ENCODE data around the gene USP10.

Gene USP10

DNA sequence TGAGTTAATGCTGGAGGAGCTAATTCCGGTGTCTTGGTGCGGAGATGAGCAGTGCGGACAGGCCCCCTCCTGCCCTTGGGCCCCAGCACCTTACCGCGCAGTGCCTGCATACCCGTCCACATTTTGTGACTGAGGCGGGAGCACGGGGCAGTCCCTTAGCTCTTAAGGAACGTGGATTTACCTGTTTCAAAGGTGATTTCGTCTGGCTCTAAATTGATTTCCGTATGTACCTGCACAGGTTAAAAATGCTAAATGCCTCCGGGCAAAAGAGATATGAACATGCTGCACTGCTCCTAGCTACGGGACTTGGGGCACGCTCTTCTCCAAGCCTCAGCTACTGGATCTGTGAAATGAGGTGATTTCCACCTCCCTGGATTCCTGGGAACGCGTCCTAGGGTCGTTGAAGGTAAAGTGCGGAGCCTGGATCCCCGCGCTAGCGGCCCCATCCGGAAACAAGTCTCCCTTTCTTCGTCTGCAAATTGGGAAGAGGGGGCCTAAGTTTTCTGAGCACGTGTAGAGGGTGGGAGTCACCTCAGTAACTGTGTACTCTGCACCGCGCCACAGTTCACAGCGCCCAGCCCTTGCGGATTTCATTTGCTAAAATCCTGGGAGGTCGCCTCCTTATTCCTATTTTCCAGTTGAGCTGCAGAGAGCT lies 119.3 kb downstream of the USP10 start:
- H3K4me1 ChIP-seq (ENCODE audit: control insufficient read depth, insufficient read depth, low read length, poor library complexity, severe bottlenecking), result peaks cover 5% of the 10 kb centered on the region
- no peak overlapping the region for H3K27ac ChIP-seq (ENCODE audit: low read depth, low read length, severe bottlenecking)
- WGBS, 2 experiments (ENCODE audit: insufficient coverage in 2 of 2), result 58 to 69% methylated on average over 22 to 29 of the region's 29 CpGs
- H3K4me3 ChIP-seq (ENCODE audit: extremely low read depth, insufficient read depth, low read length, poor library complexity, severe bottlenecking), result peak overlapping the region; percentile 35
- H3K36me3 ChIP-seq (ENCODE audit: control insufficient read depth, insufficient read depth, low read length), result no peaks in the 10 kb centered on the region
- no peaks in the 10 kb centered on the region for H3K9me3 ChIP-seq (ENCODE audit: control insufficient read depth, low read length)

DNA sequence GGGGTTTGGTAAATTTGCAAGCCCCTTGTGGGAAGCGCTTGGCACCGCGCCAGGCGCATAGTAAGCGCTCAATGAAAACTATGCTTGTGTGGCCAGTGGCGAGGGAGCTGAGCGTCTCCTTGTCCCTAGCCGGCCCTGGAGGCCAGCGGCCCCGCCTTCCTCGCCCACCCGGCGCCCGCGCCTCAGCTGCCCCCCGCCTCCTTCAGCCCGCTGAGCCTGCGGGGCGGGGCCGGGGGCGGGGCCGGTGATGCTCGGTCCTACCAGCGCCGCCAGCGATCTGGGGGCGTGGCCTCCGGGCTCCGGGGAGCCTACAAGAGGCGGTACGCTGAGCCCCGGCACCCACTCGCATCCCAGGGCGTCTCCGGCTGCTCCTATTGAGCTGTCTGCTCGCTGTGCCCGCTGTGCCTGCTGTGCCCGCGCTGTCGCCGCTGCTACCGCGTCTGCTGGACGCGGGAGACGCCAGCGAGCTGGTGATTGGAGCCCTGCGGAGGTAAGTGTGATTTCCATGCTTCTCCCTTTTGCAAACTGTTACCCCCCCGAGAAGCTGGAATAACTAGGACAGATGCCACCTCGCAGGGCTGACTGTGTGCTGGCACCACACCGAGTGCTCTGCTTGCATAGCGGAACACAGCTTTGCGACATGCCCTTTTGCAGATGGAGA lies 120.0 kb downstream of the USP10 start, which contains the start of gene CRISPLD2:
TSS of gene CRISPLD2 (plus strand) at position 342 of the 661 bp plus-strand sequence. CDS start 18,511 bp downstream, outside the sequence.
- H3K27ac ChIP-seq (ENCODE audit: low read depth, low read length, severe bottlenecking), result no peak within 1 kb of the TSS

DNA sequence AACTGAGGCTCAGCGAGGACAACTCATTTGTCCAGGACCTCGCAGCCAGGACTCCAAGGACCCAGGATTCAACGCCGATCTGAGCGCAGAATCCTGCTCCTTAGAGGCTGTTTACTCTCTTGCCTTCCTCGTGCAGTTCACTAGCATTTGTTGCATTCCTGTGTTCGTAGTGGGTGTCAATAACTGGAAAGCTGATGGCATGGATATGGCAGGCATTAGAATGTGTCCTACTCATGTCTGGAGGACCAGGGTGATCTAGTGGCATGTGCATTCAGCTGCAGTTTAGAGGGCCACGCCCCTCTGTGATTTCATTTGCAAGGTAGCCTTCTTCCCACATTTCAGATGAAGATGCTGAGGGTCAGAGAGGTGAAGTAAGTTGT lies 120.5 kb downstream of the USP10 start:
- H3K9me3 ChIP-seq (ENCODE audit: control insufficient read depth, low read length), result no peaks in the 10 kb centered on the region
- H3K4me3 ChIP-seq (ENCODE audit: extremely low read depth, insufficient read depth, low read length, poor library complexity, severe bottlenecking), result peak overlapping the region; percentile 35
- H3K4me1 ChIP-seq (ENCODE audit: control insufficient read depth, insufficient read depth, low read length, poor library complexity, severe bottlenecking), result peaks cover 5% of the 10 kb centered on the region
- H3K27ac ChIP-seq (ENCODE audit: low read depth, low read length, severe bottlenecking), result no peak overlapping the region
- 62 to 75% methylated on average over 7 of the region's 8 CpGs for WGBS, 2 experiments (ENCODE audit: insufficient coverage in 2 of 2)
- no peaks in the 10 kb centered on the region for H3K36me3 ChIP-seq (ENCODE audit: control insufficient read depth, insufficient read depth, low read length)

More for the DNA sequence above, 120.0 kb downstream of the USP10 start, which contains the start of gene CRISPLD2:
- Histone ChIP-seq H3K4me3 (ENCODE audit: extremely low read depth, insufficient read depth, low read length, poor library complexity, severe bottlenecking) (peak within 1 kb of the TSS; percentile 35), H3K9me3 (ENCODE audit: control insufficient read depth, low read length) (no peaks in the 10 kb centered on the region), H3K4me1 (ENCODE audit: control insufficient read depth, insufficient read depth, low read length, poor library complexity, severe bottlenecking) (peaks cover 5% of the 10 kb centered on the region), H3K36me3 (ENCODE audit: control insufficient read depth, insufficient read depth, low read length) (no peaks in the 10 kb centered on the region)
- WGBS, 2 experiments (ENCODE audit: insufficient coverage in 2 of 2), result 4 to 5% methylated on average over 35 to 49 of the region's 53 CpGs

DNA sequence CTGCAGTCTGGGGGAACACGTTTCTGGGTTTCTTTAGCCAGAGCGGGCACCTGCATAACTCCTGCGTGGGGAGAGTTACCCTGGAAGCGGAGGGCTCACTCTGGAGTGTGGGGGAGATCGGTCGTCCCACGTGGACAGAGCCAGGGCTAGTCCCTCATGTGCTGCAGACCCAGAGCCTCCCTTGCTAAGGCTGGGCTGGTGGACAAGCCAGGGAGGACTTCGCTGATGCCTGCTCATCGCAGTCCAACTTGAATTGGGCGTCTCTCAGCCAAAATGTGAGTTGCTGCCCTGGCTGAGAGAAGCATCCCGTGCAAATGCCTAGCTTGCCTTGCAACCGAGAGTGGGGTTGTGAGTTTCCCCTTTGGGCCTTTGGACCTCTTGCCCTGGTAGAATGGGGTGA lies 121.0 kb downstream of the USP10 start:
- Histone ChIP-seq H3K9me3 (ENCODE audit: control insufficient read depth, low read length) (no peaks in the 10 kb centered on the region), H3K4me3 (ENCODE audit: extremely low read depth, insufficient read depth, low read length, poor library complexity, severe bottlenecking) (no peak overlapping the region), H3K36me3 (ENCODE audit: control insufficient read depth, insufficient read depth, low read length) (no peaks in the 10 kb centered on the region), H3K4me1 (ENCODE audit: control insufficient read depth, insufficient read depth, low read length, poor library complexity, severe bottlenecking) (peaks cover 5% of the 10 kb centered on the region), H3K27ac (ENCODE audit: low read depth, low read length, severe bottlenecking) (no peak overlapping the region)
- WGBS, 2 experiments (ENCODE audit: insufficient coverage in 2 of 2), result 80 to 83% methylated on average over 12 of the region's 12 CpGs

DNA sequence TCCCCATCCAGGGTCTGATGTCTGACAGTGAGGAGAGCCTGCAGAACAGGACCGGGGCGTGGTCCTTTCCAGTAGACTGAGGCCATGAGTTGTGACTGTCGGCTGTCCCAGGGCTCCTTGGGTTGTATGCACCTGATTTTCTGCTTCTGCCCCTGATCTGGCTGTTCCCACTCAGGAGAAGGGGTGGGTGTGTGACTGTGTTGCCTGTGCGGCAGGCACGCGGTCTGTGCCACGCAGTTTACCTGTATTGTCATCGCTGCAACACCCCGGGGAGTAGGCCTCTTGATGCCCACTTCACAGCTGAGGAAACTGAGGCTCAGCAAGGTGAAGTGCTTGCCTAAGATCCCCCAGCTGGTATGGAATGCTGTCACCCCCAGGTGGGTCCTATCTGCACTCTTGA lies 121.4 kb downstream of the USP10 start:
- 95 to 98% methylated on average over 8 to 9 of the region's 9 CpGs for WGBS, 2 experiments (ENCODE audit: insufficient coverage in 2 of 2)
- Histone ChIP-seq H3K36me3 (ENCODE audit: control insufficient read depth, insufficient read depth, low read length) (no peaks in the 10 kb centered on the region), H3K4me3 (ENCODE audit: extremely low read depth, insufficient read depth, low read length, poor library complexity, severe bottlenecking) (no peak overlapping the region), H3K9me3 (ENCODE audit: control insufficient read depth, low read length) (no peaks in the 10 kb centered on the region), H3K4me1 (ENCODE audit: control insufficient read depth, insufficient read depth, low read length, poor library complexity, severe bottlenecking) (peaks cover 5% of the 10 kb centered on the region), H3K27ac (ENCODE audit: low read depth, low read length, severe bottlenecking) (no peak overlapping the region)

DNA sequence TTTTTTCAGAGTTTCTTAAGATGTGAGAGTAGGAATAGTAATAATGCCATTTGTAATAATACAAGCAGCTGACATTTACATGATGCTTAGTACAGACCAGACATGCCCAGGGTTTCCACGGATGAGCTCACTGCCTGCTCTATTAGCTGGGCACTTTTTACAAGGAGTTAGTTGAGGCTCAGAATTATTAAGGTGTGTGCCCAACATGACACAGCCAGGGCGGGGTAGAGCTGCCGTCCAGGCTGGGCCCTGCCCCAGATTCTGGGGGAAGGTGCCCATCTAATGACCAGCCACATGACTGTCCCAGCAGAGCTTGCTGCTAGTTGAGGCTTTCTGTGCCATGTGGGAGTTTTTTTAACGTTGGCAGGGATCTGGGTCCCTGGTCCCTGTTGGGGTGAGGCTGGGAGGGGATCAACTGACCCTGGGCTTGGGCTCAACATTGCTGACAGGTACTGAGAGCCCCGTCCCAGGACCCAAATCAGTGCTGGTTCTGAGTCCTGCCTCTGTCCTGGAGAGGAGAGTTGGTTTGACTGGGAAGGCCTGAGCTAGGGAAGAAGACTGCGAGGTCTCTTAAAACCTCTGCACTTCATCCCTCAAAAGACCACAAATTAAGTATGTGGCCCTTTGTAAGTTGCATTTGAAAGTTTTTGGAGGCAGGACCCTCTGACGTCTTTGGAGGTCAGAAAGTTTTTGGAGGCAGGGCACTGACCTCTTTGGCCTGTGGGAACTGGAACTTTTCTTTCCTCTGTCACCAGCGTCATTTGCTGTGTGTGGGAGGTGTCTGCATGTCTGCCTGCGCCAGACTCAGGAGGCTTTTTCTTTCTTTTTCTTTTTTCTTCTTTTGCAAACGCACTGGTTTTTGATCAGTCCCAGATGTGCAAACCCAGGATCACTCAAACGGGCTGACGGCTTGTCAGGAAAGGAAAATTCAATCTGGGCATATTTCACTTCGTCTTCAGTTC lies 122.2 kb downstream of the USP10 start:
- H3K4me1 ChIP-seq (ENCODE audit: control insufficient read depth, insufficient read depth, low read length, poor library complexity, severe bottlenecking), result peaks cover 7% of the 10 kb centered on the region
- no peak overlapping the region for H3K4me3 ChIP-seq (ENCODE audit: extremely low read depth, insufficient read depth, low read length, poor library complexity, severe bottlenecking)

DNA sequence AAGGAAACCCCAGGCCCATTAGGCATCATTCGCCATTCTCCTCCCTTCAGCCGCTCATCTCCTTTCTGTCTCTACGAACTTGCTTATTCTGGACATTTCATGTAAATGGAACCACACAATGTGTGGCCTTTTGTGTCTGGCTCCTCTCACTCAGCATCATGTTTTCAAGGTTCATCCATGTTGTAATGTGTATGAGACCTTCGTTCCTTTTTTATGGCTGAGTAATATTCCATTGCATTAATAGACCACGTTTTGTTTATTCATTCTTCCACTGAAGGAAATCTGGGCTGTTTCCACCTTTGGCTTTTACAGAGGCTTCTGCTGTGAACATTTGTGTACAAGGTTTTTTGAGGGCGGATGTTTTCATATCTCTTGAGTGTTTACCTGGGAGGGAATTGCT lies 123.2 kb downstream of the USP10 start:
- Histone ChIP-seq H3K4me1 (ENCODE audit: control insufficient read depth, insufficient read depth, low read length, poor library complexity, severe bottlenecking) (peaks cover 10% of the 10 kb centered on the region), H3K36me3 (ENCODE audit: control insufficient read depth, insufficient read depth, low read length) (no peaks in the 10 kb centered on the region), H3K4me3 (ENCODE audit: extremely low read depth, insufficient read depth, low read length, poor library complexity, severe bottlenecking) (no peak overlapping the region), H3K9me3 (ENCODE audit: control insufficient read depth, low read length) (no peaks in the 10 kb centered on the region), H3K27ac (ENCODE audit: low read depth, low read length, severe bottlenecking) (no peak overlapping the region)
- WGBS, 2 experiments (ENCODE audit: insufficient coverage in 2 of 2), result 94 to 100% methylated on average over 3 to 4 of the region's 6 CpGs

More for the DNA sequence above, 122.2 kb downstream of the USP10 start:
- 72 to 83% methylated on average over 10 of the region's 13 CpGs for WGBS, 2 experiments (ENCODE audit: insufficient coverage in 2 of 2)
- no peaks in the 10 kb centered on the region for H3K36me3 ChIP-seq (ENCODE audit: control insufficient read depth, insufficient read depth, low read length)
- H3K27ac ChIP-seq (ENCODE audit: low read depth, low read length, severe bottlenecking), result no peak overlapping the region
- no peaks in the 10 kb centered on the region for H3K9me3 ChIP-seq (ENCODE audit: control insufficient read depth, low read length)

DNA sequence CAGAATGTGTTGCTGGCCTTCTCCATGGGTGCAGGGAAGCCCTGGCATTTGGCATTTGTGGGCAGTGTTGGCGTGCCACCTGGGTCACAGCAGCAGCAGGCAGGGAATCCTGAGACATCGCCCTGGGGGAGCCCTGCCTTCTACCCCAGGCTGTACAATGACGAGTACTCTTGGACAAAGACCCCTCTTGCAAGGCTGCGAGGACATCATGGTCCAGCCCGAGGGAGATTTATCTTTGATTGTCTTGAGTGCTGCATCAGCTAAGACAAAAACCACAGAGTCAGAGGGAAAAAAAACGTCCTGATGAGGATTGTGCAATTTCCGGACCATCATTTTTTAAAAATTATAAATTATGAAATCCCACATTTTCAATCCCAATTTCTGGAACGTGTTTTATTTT lies 123.7 kb downstream of the USP10 start:
- Histone ChIP-seq H3K4me1 (ENCODE audit: control insufficient read depth, insufficient read depth, low read length, poor library complexity, severe bottlenecking) (peaks cover 10% of the 10 kb centered on the region), H3K36me3 (ENCODE audit: control insufficient read depth, insufficient read depth, low read length) (no peaks in the 10 kb centered on the region), H3K4me3 (ENCODE audit: extremely low read depth, insufficient read depth, low read length, poor library complexity, severe bottlenecking) (no peak overlapping the region), H3K27ac (ENCODE audit: low read depth, low read length, severe bottlenecking) (no peak overlapping the region), H3K9me3 (ENCODE audit: control insufficient read depth, low read length) (no peaks in the 10 kb centered on the region)
- WGBS, 2 experiments (ENCODE audit: insufficient coverage in 2 of 2), result 90 to 93% methylated on average over 6 of the region's 8 CpGs

DNA sequence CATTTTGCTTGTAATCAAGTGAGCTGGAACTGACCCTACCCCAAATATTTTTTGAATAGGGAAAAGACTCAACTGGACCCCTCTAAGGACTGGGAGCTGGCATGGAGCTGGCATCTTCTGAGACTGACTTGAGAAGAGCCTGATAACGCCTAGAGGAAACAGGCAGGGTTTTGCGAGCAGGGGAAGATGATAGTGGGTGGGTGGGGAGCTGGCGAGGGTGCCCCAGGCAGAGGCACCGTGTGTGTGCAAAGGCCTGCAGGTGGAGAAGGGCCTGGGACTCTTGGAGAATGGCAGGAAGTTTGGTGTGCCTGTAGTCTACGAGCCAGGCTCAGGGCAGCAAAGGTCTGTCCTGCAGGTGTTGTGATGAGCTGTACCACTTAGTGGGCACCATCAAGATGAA lies 124.1 kb downstream of the USP10 start:
- no peaks in the 10 kb centered on the region for H3K9me3 ChIP-seq (ENCODE audit: control insufficient read depth, low read length)
- H3K4me3 ChIP-seq (ENCODE audit: extremely low read depth, insufficient read depth, low read length, poor library complexity, severe bottlenecking), result no peak overlapping the region
- 83 to 85% methylated on average over 5 of the region's 5 CpGs for whole genome bisulfite sequencing, 2 experiments (ENCODE audit: insufficient coverage in 2 of 2)
- peaks cover 10% of the 10 kb centered on the region for H3K4me1 ChIP-seq (ENCODE audit: control insufficient read depth, insufficient read depth, low read length, poor library complexity, severe bottlenecking)
- no peaks in the 10 kb centered on the region for H3K36me3 ChIP-seq (ENCODE audit: control insufficient read depth, insufficient read depth, low read length)
- H3K27ac ChIP-seq (ENCODE audit: low read depth, low read length, severe bottlenecking), result no peak overlapping the region

DNA sequence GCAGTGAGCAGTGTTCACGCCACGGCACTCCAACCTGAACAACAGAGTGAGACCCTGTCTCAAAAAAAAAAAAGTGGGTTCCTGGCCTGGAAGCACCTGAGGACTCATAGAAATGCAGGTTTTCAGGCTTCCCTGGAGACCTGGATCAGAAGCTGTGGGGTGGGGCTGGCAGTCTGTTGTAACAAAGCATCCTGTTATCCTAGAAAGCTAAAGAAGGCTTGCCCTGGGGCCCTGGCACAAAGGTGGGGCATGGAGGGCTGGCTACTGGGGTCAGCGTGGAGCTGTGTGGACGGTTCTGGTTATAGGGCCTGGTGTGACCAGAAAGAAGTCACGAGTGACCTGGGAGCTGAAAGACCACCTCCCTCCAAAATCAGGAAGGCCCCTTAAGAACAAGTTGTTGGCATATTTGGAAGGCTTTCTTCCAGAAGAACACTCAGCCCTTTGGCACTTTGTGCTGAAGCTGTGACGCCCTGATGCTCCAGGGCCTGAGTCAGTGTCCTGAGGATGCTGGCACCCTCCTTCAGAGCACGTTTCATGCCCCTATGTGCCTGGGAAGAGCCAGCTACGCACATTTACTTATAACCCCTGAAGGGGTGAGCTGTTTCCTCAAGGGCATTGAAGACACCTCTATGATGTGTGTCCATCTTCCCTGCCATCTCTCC lies 126.2 kb downstream of the USP10 start:
- Histone ChIP-seq H3K9me3 (ENCODE audit: control insufficient read depth, low read length) (no peaks in the 10 kb centered on the region), H3K36me3 (ENCODE audit: control insufficient read depth, insufficient read depth, low read length) (no peaks in the 10 kb centered on the region), H3K4me1 (ENCODE audit: control insufficient read depth, insufficient read depth, low read length, poor library complexity, severe bottlenecking) (peaks cover 6% of the 10 kb centered on the region), H3K4me3 (ENCODE audit: extremely low read depth, insufficient read depth, low read length, poor library complexity, severe bottlenecking) (no peak overlapping the region), H3K27ac (ENCODE audit: low read depth, low read length, severe bottlenecking) (peak overlapping the region; percentile 88)
- WGBS, 2 experiments (ENCODE audit: insufficient coverage in 2 of 2), result 94 to 95% methylated on average over 5 to 8 of the region's 8 CpGs
